Ramos (cell line): ENCODE measurements around the gene ENTREP3.

Experiments used
- in situ Hi-C: fragments of 300-500 bp; cut with MboI; formaldehyde crosslinking; loops from one replicate; pipeline ENCODE4 v1.14.3; 2022; ENCODE audit warnings: low sequenced_read_pairs; ENCODE audit not compliant: unreplicated experiment

Gene ENTREP3

DNA sequence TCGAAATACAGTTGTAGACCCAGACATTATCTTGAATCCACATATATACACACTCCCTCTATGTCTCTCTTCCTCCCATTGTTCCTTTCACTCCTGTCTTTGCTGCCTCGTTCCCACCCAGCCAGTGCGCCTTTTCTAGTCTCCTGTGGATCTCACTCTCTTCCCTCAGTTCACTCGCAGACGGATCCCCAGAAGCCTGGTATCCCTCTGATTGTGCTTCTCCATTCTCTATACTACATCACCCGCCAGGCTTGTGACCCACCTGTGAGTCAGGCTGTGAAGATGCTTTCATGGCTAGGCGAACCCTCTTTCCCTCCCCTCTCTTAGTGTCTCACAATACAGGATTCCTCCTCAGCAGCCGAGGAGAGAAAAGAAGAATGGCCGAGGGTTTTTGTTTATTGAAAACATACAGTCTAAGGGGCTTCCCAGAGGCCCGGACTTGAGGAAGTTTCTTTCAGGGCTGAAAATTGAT, 23.4 kb upstream of the ENTREP3 start:
- in situ Hi-C loops: no loop called here

DNA sequence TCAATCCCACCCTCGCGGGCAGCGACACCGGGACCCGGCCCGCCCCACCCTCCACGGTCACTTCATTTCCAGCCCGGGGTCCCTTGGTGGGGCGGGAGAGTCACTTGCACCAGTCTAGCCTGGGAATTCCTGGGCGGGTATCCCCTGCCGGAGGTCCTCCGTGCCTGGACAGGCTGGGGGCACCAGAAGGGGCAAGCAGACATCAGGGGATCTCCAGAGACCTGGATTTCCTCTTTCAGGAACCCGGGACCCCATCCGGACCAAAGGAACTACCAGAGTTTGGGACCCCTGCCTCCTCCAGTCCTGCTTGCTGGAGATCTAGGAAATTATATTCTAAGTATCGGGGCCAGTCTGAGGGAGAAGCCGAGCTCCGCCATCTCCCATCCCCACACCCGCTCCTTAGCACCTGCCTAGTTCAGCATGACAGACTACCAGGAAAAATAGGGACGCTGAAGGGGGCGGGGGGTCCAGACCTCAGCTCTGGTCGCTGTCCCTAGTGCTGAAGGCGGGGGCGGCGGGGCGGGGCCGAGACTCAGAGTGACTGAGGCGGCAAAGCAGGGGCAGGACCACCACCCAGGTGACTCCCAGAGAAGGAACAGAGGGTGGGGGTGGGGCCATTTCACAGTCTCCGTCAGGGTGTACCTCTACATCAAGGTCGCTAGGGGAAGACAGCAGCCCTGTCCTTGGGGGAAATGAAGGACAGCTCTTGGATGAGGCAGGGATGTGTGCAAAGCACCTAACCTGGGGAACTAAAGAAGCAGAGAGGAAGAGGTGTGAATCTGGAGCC, 22.8 kb upstream of the ENTREP3 start:
- in situ Hi-C loops: no loop called here

DNA sequence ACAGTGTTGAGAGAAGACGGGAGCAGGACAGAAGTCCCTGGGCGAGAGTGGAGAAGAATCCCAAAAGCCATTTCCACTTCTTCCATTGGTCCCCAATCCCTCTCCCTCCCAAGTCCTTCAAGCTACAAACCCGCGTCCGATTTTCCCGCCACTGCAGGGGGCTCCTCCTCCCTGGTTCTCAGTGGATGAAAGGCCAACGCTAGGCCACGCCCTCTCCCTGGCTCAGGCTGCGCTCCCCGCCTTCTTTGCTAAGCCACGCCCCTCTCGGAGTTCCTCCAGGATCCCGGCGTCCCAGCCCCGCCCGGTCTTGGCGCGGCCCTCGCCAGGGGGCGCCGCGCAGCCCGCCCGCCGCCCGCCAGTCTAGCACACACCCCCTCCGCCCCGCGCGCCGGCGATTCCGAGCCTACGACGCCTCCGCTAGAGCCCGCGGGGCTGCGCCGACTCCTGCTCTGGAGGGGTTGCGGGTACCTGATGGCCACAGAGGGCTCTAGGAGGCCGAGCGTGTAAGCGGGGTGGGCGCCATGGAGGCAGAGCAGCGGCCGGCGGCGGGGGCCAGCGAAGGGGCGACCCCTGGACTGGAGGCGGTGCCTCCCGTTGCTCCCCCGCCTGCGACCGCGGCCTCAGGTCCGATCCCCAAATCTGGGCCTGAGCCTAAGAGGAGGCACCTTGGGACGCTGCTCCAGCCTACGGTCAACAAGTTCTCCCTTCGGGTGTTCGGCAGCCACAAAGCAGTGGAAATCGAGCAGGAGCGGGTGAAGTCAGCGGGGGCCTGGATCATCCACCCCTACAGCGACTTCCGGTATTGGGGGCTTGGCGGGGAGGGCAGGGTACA, 22.0 kb upstream of the ENTREP3 start, which contains the start of gene HCN3:
TSS of gene HCN3 (plus strand) at position 394 of the 832 bp plus-strand sequence. CDS start at position 522, 128 bp downstream.
- in situ Hi-C loops: no loop called here

DNA sequence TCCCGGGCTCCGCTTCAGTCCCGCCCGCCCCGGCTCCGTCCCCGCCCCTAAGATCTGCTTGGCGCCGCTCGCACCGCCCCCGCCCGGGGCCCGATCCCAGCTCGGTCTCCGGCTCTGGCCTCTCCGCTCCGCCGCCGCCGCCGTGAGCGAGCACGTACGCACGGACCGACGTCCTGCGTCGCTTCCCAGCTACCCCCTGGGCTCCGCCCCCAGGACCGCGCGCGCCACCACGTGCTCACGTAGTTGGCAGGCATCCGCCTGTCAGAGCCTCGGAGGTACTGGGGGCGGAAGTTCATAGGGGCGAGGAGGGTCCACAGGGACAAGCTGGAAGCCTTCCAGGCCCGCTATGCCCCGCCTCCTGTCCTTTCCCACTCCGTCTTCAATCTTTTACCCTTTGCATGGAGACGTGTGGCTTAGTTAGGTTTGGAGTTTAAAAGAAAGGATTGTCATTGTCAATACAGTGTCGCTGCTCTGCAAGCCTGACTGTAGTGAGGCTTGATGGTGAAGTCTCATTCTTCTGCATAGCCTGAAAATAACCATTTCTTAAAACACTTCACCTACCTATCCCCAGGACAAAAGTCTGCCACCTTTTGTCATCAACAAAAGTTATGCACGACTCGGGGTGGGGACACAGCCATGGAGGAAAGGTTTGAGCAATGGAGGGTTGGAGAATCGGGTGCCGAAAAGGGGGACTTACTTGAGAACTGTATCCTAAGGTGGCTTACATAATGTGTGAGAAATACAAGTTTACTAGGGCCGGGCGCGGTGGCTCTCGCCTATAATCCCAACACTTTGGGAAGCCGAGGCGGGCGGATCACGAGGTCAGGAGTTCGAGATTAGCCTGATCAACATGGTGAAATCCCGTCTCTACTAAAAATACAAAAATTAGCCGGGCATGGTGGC, 18.3 kb upstream of the ENTREP3 start, which contains the start of gene CLK2:
TSS of gene CLK2 (minus strand) at position 162 of the 903 bp plus-strand sequence. CDS start 2,527 bp downstream, outside the sequence.
- in situ Hi-C loops: no loop called here

DNA sequence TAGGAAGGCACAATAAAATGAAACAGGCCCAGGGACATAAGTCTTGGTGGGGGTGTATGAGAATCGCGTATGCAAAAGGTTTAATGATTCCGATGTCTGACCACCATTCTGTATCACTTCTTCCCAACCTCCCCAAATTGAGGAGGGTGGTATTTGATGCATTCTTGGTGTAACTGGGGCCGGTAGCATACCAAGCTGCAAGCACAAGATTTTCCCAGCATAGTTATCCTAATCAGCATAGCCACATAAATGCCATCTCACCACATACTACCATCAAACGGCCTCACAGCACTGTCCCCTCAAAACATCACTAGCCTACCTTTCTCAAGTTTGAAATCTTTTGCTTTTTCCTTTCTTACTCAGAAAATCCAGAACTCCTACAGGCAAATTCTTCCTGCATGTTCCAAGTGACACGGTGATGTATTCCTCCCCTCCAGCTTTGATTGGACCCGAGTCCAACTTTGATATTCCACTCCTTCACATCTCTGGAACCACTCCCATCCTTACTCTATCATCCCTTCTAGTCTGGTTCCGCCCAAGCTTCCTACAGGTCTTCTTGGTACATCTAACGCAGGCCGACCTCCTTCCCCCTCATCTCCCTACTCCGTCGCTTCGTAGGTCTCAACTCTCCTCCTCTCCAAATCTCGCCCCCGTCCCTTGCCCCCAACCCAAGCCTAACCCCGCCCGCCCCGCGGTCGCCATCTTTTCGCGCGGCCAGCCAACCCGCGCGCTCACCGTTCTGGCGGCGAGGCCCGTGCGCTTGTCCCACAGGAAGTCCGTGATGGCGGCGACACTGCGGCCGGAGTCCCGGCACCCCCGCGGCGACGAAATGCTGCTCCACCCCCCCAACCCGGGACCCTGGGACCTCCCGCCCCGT, 17.4 kb upstream of the ENTREP3 start:
- in situ Hi-C loops: no loop called here

DNA sequence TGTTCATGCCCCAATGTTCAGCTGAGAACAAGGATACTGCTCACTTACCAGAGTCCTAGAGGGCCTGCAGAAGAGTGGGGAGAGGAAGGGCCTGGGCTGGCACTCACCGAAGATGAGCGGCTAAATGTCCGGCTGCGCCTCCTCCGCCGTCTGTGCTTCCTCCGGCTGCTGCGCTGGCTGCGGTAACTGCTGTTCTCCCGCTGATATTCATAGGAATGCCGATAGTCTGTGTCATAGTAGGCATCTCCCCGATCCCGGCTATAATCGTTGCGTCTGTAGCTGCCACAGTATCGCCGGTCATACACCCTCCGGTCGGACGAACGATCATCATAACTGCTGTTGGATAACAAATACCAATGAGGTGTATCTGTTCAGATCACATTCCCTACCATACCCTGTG, 14.1 kb upstream of the ENTREP3 start:
- in situ Hi-C loops: no loop called here

DNA sequence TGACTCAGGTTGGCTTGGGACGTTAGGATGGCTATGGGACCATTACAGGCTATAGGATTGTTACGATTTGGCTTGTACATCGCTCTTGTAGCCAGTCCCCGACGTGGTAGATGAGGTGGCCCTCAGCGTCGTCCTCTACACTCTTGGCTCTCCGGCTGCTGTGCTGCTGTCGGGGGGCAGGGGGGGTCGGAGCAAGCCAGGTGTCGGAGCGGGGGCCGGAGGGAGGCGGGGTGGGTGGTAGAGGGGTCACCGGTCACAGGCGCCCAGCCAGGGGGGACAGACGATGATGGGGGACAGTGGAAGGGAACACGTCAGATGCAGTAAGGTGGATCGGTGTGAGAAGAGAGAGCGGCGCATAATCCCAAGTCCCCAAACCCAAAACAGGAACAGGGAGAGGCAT, 13.3 kb upstream of the ENTREP3 start:
- in situ Hi-C loops: no loop called here

DNA sequence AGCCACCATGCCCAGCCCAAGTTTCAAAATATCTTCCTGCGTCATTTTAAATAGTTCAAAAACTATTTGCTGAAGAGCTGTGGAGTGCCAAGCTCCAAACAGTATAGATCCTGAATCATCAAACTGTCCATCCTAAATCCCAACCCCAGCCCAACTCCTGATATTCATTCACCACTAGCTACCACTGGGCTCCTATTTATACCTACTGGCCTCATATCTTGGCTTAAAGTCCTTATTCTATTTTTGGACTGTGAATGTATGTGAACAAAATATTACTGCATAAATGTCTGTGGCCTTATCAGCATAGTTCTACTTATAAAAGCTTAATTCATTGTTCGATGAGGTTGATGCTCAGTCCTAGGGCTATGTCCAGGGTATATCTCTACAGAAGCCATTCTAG, 12.1 kb upstream of the ENTREP3 start:
- in situ Hi-C loops: no loop called here

DNA sequence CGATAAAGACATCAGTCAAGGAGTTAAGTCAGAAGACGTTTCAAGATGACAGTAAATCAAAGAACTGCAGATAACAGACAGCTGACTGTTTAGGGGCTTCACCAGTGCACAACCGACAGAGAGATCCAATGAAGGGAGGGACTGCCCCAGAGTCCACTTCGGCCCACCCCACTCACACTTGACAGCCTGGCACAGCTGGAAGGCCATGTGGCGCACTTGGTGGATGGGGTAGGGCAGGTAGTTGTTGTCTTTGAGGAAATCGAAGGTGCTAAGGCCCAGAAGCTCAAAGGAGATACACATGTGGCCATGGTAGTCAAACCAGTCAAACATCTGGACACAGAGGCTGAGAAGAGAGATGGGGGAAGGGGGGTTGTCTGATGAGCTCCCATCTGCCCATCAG, 11.3 kb upstream of the ENTREP3 start:
- in situ Hi-C loops: no loop called here

DNA sequence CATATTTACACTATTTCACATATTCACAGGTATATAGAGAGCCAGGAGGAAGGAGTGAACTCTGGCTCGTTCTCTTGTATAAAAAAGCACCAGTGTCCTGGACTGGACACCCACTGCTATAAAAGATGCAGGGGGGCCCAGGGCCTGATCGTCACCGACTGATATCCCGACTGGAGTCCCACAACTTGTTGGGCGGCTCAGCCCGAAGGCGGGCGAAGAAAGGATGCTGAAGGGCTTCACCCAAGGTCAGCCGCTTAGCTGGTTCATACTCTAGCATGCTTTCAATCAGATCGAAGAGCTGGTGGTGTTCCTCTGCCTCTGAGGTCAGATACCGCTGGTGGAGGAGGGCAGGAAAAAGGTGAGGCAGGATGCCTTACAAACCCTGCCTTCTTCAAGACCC, 7.8 kb upstream of the ENTREP3 start:
- in situ Hi-C loops: no loop called here

DNA sequence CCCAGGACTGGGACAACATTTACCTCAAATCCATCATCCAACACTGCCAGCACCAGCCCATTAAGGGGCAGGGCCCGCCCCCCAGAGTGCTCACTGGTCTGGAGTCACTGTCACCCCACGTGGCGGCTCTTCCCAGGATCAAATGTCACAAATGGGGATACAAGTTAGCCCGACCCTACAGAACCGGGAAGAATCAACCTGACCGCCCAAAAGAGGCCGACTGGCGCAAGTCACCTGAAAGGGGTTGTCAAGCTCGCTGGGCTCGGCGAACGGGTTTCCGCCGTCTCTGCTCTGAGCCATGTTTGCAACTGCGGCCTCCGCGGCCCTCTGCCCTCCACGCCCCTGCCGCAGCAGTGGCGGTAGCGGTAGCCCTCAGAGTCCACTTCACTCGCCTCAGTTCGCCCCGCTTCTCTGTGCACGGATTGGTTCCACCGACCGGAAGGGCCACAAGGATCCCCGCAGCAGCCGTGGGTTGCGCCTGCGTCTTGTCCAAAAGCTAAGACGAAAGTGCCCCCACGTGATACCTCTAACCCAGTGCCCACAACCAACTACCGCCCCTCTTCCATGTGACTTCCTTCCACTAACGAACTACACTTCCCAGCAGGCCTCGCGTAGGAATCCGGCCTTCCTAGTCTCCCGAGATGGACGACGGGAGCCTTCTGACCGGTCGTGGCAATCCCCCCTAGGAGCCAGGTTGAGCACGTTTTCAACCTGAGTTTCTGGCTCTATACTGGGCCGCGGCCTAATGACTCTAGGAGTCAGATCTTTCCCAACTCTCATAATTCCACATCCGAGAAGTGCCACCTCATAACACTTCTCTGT, 6.8 kb upstream of the ENTREP3 start, which contains the start of gene SCAMP3:
TSS of gene SCAMP3 (minus strand) at position 509 of the 822 bp plus-strand sequence. CDS start at position 300, 209 bp downstream.
- in situ Hi-C loops: no loop called here

DNA sequence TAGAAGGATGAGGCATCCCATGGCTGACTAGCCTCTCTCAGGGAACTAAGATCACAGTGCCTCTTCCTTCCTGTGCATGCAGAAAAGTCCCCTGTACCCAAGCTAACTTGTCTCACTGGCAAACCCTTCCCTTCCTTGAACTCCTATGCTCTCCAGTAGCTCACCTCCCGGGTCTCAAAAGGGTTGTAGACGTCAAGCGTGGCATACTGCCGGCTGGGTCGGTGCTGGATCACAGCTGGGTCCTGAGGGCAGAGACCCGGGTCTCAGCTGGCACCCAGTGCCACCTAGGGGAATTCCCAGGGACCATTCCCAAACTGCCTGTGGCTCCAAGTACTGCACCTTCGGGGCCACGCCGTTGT, 6.2 kb upstream of the ENTREP3 start:
- in situ Hi-C loops: no loop called here

DNA sequence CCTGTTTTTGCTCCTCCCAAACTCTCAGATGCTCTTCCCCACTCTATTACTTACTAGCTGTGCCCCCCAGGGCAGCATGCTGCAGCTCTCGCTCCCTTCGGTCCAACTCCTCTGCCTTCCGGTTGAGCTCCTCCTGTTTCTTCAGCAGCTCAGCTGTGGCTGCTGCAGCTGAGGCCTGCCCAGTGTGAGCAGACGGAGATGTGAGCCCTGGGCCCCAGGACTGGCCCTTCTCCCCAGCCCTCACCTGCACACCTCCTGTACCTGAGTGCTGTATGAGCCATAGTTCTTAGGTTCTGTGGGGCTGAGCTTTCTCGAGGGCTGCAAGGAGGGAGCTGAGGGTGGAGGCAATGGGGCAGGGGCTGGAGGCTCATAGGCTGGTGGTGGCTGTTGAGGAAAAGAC, 5.0 kb upstream of the ENTREP3 start:
- in situ Hi-C loops: no loop called here

DNA sequence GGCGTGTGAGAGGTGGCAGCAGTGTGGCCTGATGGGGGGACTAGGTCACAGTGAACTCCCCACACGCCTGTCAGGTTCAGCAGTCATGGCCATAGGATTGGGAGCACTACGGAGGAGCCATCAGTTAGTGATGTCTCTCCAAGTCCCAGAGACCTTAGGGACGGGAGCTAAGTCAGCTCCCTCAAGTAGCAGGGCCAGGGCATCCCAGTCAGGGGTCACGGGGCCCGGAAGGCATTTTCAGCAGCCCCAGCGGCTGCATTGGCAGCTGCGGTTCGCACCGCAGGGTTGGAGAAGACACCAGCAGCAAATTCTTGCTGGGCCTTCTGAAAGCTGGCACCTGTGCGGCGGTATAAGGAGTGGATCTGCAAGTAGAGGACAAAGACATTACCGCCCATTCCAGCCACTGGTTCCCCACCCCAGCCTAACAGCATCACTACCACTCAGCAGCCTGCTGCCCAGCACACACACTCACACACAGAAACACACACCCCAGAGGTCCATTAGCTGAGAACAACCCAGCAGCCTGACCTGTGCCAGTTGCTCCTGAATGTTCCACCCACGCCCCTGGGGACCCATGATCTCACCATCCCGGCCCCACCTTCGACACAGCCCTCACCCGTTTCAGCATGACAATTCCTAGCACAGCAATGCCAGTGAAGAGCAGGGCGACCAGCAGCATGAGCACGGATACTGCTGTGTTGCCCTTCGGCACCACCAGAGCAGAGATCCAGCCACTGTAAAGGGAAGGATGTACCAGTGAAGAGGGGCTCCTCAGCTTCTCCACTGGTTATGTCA, 972 bp upstream of the ENTREP3 start:
- in situ Hi-C loops: no loop called here

DNA sequence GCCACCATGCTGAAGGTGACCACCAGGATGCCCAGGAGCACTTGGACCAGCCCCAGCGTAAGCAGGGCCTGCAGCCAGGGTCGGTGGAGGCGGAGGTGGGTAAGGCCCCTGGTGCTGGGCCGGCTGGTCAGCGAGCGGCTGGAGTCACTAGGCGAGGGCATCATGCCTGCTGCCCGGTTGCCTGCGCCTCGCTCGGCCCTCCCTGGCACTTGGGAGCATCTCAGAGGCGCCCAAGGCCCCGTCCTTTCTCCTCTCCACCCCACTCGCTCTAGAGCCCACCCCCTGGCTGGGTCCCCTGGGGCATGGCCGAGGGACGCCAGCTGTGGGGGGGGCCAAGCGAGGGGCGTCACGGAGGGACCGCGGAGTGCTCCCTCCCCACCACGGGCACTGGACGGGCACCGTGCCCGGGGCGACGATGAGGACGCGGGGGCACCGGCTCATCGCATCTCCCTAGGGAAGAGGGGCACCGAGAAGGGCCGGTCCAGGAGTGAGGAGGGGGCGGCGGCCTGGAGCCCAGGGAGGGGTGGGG, 505 bp downstream of the ENTREP3 start:
- in situ Hi-C loops: no loop called here

DNA sequence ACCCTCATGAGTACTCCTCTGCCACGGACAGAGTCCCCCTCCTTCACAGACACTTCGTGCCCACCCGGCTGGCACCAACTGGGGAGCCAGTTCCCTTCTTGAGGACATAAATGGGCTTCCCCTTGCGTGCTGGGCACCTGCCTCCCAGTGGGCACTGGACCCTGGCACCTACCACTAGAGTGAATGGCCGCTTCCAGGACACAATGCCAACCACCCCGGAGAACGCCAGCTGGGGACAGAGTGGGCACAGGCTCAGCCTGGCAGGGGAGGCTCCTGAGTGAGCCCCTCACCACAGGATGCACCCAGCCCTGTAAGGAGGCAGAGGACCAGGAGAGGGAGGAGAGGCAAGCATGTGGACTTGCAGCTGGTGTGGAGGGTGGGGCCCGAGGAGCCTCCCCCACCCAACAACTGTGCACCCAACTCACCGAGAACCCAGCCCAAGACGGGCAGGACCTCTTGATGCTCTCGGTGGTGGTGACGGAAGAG, 1.0 kb downstream of the ENTREP3 start:
- in situ Hi-C loops: no loop called here

DNA sequence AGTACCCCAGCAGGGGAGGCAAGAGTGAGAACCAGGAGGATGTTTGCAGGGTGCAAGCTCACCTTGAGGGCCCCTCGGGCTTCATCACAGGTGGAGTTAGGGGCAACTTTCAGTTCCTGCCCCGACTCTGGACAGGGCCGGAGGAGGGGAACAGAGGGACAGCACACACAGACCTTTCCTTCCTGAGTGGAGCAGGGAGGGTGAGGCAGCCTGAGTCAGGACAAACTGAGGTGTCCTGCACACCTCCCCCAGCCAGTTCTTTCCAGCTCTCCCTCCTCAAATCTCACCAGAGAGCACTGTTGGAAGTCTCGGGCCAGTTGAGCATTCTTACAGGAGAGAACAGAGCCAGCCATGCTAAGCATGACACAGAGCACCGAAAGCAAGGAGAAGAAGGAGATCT, 1.5 kb downstream of the ENTREP3 start:
- in situ Hi-C loops: no loop called here
